H9 (cell line): ENCODE results near the gene VCX2. TPM values are rescaled to one million over a fixed set of nuclear protein-coding genes. Genes with fewer than 3 reads are reported as not detected.

ENCODE experiments used
- DNase-seq: peaks from one replicate; pipeline ENCODE4 v3.0.0-alpha.2; 2017
- H2AFZ ChIP-seq: one replicate; pipeline ENCODE4 v1.6.1; 2013; ENCODE audit warnings: mild to moderate bottlenecking, low read length, control low read depth, moderate library complexity
- H2AK5ac ChIP-seq: 2 replicates; pipeline ENCODE4 v1.6.1; 2013; ENCODE audit warnings: low read length, control low read depth, mixed read lengths; ENCODE audit not compliant: insufficient read length
- H2BK120ac ChIP-seq: one replicate; pipeline ENCODE4 v1.6.1; 2013; ENCODE audit warnings: low read depth, mild to moderate bottlenecking, low read length, control low read depth, inconsistent platforms; ENCODE audit not compliant: poor library complexity, severe bottlenecking
- H2BK12ac ChIP-seq: 2 replicates; pipeline ENCODE4 v1.6.1; 2013; ENCODE audit warnings: low read length, control low read depth, mixed read lengths, low read depth; ENCODE audit not compliant: insufficient read length
- H2BK15ac ChIP-seq: 2 replicates; pipeline ENCODE4 v1.6.1; 2013; ENCODE audit warnings: low read depth, low read length, control low read depth
- H2BK20ac ChIP-seq: one replicate; pipeline ENCODE4 v1.6.1; 2013; ENCODE audit warnings: low read depth, mild to moderate bottlenecking, low read length, control low read depth, inconsistent platforms; ENCODE audit not compliant: poor library complexity, severe bottlenecking
- H2BK5ac ChIP-seq: 2 replicates; pipeline ENCODE4 v1.6.1; 2013; ENCODE audit warnings: low read length, control low read depth, mixed read lengths; ENCODE audit not compliant: insufficient read length
- H3K14ac ChIP-seq: 2 replicates; pipeline ENCODE4 v1.6.1; 2013; ENCODE audit warnings: low read length, control low read depth; ENCODE audit not compliant: insufficient read depth
- H3K18ac ChIP-seq: 2 replicates; pipeline ENCODE4 v1.6.1; 2013; ENCODE audit warnings: low read depth, mild to moderate bottlenecking, mixed read lengths, low read length, control low read depth; ENCODE audit not compliant: insufficient read length
- H3K23ac ChIP-seq: 2 replicates; pipeline ENCODE4 v1.6.1; 2013; ENCODE audit warnings: low read length, control low read depth, mixed read lengths, low read depth; ENCODE audit not compliant: insufficient read length
- H3K23me2 ChIP-seq: 2 replicates; pipeline ENCODE4 v1.6.1; 2013; ENCODE audit warnings: low read depth, mild to moderate bottlenecking, mixed read lengths, low read length, control low read depth; ENCODE audit not compliant: insufficient read length, poor library complexity, severe bottlenecking
- H3K27ac ChIP-seq: 2 replicates; pipeline ENCODE4 v1.5.1; 2013; ENCODE audit warnings: low read length, control low read depth, mixed read lengths, low read depth; ENCODE audit not compliant: insufficient read length
- H3K27me3 ChIP-seq: 2 replicates; pipeline ENCODE4 v1.6.1; 2013; ENCODE audit warnings: low read length, control low read depth, inconsistent platforms; ENCODE audit not compliant: insufficient read depth
- H3K4ac ChIP-seq: 2 replicates; pipeline ENCODE4 v1.6.1; 2013; ENCODE audit warnings: low read depth, mild to moderate bottlenecking, control low read depth, inconsistent platforms, low read length, moderate library complexity
- H3K4me1 ChIP-seq: 2 replicates; pipeline ENCODE4 v1.6.1; 2013; ENCODE audit warnings: low read length, control low read depth, inconsistent platforms; ENCODE audit not compliant: insufficient read depth
- H3K4me2 ChIP-seq: 2 replicates; pipeline ENCODE4 v1.6.1; 2013; ENCODE audit warnings: low read length, control low read depth, mixed read lengths; ENCODE audit not compliant: insufficient read length, insufficient read depth
- H3K56ac ChIP-seq: 2 replicates; pipeline ENCODE4 v1.6.1; 2013; ENCODE audit warnings: low read depth, mild to moderate bottlenecking, mixed read lengths, low read length, control low read depth; ENCODE audit not compliant: insufficient read length
- H3K79me1 ChIP-seq: 2 replicates; pipeline ENCODE4 v1.6.1; 2013; ENCODE audit warnings: low read depth, mild to moderate bottlenecking, moderate library complexity, low read length, control low read depth, inconsistent platforms; ENCODE audit not compliant: insufficient read depth, poor library complexity, severe bottlenecking
- H3K79me2 ChIP-seq: 2 replicates; pipeline ENCODE4 v1.6.1; 2013; ENCODE audit warnings: low read length, control low read depth, inconsistent platforms; ENCODE audit not compliant: insufficient read depth
- H3K9ac ChIP-seq: 2 replicates; pipeline ENCODE4 v1.6.1; 2013; ENCODE audit warnings: low read length, control low read depth, mixed read lengths; ENCODE audit not compliant: insufficient read length; ENCODE audit errors: extremely low read depth
- H3K9me3 ChIP-seq: one replicate; pipeline ENCODE4 v1.6.1; 2013; ENCODE audit warnings: low read depth, low read length, inconsistent platforms; ENCODE audit not compliant: control insufficient read depth
- H3T11ph ChIP-seq: one replicate; pipeline ENCODE4 v1.6.1; 2013; ENCODE audit warnings: mild to moderate bottlenecking, low read length, control low read depth, inconsistent platforms
- H4K20me1 ChIP-seq: one replicate; pipeline ENCODE4 v1.6.1; 2013; ENCODE audit not compliant: control insufficient read depth, insufficient read length, insufficient read depth
- H4K5ac ChIP-seq: 2 replicates; pipeline ENCODE4 v1.6.1; 2013; ENCODE audit warnings: low read depth, mild to moderate bottlenecking, mixed read lengths, low read length, control low read depth; ENCODE audit not compliant: insufficient read length
- H4K8ac ChIP-seq: replicated peaks from 2 replicates; pipeline ENCODE4 v1.6.1; 2013; ENCODE audit warnings: low read length, control low read depth, mixed read lengths, low read depth; ENCODE audit not compliant: insufficient read length
- H4K91ac ChIP-seq: 2 replicates; pipeline ENCODE4 v1.6.1; 2013; ENCODE audit warnings: low read depth, mild to moderate bottlenecking, moderate library complexity, mixed read lengths, low read length, control low read depth; ENCODE audit not compliant: insufficient read length
- H3K27ac Mint-ChIP-seq, 3 experiments: 2 replicates in 2 of 3; 3 replicates in 1 of 3; pipeline ENCODE4 v1.8.0; 2020 to 2021; ENCODE audit warnings: mixed read lengths in 3 of 3, mild to moderate bottlenecking in 1 of 3, moderate library complexity in 1 of 3
- H3K27me3 Mint-ChIP-seq: 2 replicates; pipeline ENCODE4 v1.8.0; 2021; ENCODE audit warnings: low read depth, mild to moderate bottlenecking, moderate library complexity, mixed read lengths
- H3K36me3 Mint-ChIP-seq, 3 experiments: 2 replicates in 2 of 3; 3 replicates in 1 of 3; pipeline ENCODE4 v1.8.0; 2020 to 2021; ENCODE audit warnings: low read depth in 3 of 3, mixed read lengths in 3 of 3; ENCODE audit not compliant: insufficient read depth in 1 of 3
- H3K4me1 Mint-ChIP-seq, 2 experiments: 2 replicates each; pipeline ENCODE4 v1.8.0; 2020; ENCODE audit warnings: mixed read lengths in 2 of 2
- H3K4me3 Mint-ChIP-seq, 2 experiments: 2 replicates in 1 of 2; 3 replicates in 1 of 2; pipeline ENCODE4 v1.8.0; 2020 to 2021; ENCODE audit warnings: mild to moderate bottlenecking in 2 of 2, mixed read lengths in 2 of 2, moderate library complexity in 1 of 2
- H3K9me3 Mint-ChIP-seq, 2 experiments: 2 replicates in 1 of 2; 3 replicates in 1 of 2; pipeline ENCODE4 v1.8.0; 2020; ENCODE audit warnings: mild to moderate bottlenecking in 2 of 2, mixed read lengths in 2 of 2, moderate library complexity in 1 of 2
- WGBS: extraction: QIAGEN DNeasy Blood & Tissue Kit; methylation state at CpG from one replicate; pipeline ENCODE4 v1.1.7; 2013; ENCODE audit warnings: missing lambda C conversion rate, low lambda C conversion rate, mixed read lengths; ENCODE audit not compliant: insufficient read length; ENCODE audit errors: extremely low coverage; 5-methylcytosine and 5-hydroxymethylcytosine counted together
- total RNA-seq: library from RNA; stranded (reverse); gene quantifications from 2 replicates; pipeline ENCODE4 v1.2.1, GENCODE V29; 2021
- TF ChIP-seq, protein P1 (sequence below): fragments of 200-600 bp; sonication (generic); conservative IDR thresholded peaks from 3 replicates; pipeline ENCODE4 v1.8.0; 2021; ENCODE audit warnings: antibody characterized with exemption, mild to moderate bottlenecking

The VCX2 gene
- total RNA-seq, 1 experiment from 2014 or later, result not detected

DNA sequence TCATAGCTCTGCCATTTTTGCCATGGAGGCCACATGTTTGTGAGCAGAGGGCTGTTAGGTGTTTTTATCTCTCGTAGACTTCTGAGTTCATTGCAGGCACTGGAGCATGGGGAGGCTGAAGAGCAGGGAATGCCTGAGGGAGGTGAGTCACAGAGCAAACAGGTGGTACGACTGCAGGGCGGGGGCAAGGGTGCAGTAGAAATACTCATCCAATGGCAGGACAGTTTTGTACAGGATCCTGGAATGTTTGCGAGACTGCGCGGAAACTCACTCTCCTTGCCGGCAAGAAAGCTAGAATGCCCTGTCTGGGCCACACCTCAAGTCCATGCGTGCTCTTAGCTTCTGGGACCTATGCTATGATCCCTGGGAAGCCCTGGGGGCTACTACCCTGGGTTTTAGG lies 20.0 kb upstream of the VCX2 start:
- no peak overlapping the region for H4K5ac ChIP-seq
- TF ChIP-seq, protein P1, sequence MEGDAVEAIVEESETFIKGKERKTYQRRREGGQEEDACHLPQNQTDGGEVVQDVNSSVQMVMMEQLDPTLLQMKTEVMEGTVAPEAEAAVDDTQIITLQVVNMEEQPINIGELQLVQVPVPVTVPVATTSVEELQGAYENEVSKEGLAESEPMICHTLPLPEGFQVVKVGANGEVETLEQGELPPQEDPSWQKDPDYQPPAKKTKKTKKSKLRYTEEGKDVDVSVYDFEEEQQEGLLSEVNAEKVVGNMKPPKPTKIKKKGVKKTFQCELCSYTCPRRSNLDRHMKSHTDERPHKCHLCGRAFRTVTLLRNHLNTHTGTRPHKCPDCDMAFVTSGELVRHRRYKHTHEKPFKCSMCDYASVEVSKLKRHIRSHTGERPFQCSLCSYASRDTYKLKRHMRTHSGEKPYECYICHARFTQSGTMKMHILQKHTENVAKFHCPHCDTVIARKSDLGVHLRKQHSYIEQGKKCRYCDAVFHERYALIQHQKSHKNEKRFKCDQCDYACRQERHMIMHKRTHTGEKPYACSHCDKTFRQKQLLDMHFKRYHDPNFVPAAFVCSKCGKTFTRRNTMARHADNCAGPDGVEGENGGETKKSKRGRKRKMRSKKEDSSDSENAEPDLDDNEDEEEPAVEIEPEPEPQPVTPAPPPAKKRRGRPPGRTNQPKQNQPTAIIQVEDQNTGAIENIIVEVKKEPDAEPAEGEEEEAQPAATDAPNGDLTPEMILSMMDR, result no peak
- H2BK15ac ChIP-seq, result no peak overlapping the region
- no peak overlapping the region for H4K91ac ChIP-seq
- H2AK5ac ChIP-seq, result no peak overlapping the region
- no peak overlapping the region for H2AFZ ChIP-seq
- no peak overlapping the region for H3K9ac ChIP-seq
- no peak overlapping the region for H3K18ac ChIP-seq
- H2BK12ac ChIP-seq, result no peak overlapping the region
- H3K23me2 ChIP-seq, result no peaks in the 10 kb centered on the region
- Mint-ChIP-seq H3K9me3 (no peaks in the 10 kb centered on the region), H3K4me3 (no peak overlapping the region), H3K27me3 (no peaks in the 10 kb centered on the region), H3K36me3 (no peaks in the 10 kb centered on the region), H3K4me1 (peaks cover 7 to 9% of the 10 kb centered on the region in 2 experiments), H3K27ac (no peak overlapping the region; a peak in 1 of 7 replicates)
- no peak overlapping the region for H3K4me2 ChIP-seq
- no peak overlapping the region for H3K56ac ChIP-seq
- H2BK120ac ChIP-seq, result no peak overlapping the region
- H4K8ac ChIP-seq, result no peak overlapping the region
- no peak overlapping the region for H3T11ph ChIP-seq
- no peak overlapping the region for H3K23ac ChIP-seq
- H3K4ac ChIP-seq, result no peak overlapping the region
- no peak overlapping the region for H3K27ac ChIP-seq
- no peaks in the 10 kb centered on the region for H3K79me2 ChIP-seq
- no peak overlapping the region for H3K14ac ChIP-seq
- no CpG with 5 or more reads among the region's 8 CpGs for WGBS
- H3K27me3 ChIP-seq, result no peaks in the 10 kb centered on the region
- no peaks in the 10 kb centered on the region for H3K9me3 ChIP-seq
- no peak overlapping the region for H2BK20ac ChIP-seq
- no peak for DNase-seq
- H4K20me1 ChIP-seq, result no peaks in the 10 kb centered on the region
- no peaks in the 10 kb centered on the region for H3K4me1 ChIP-seq
- no peak overlapping the region for H2BK5ac ChIP-seq
- H3K79me1 ChIP-seq, result no peaks in the 10 kb centered on the region
